ENCODE results near the gene UPP2.

UPP2 gene

DNA sequence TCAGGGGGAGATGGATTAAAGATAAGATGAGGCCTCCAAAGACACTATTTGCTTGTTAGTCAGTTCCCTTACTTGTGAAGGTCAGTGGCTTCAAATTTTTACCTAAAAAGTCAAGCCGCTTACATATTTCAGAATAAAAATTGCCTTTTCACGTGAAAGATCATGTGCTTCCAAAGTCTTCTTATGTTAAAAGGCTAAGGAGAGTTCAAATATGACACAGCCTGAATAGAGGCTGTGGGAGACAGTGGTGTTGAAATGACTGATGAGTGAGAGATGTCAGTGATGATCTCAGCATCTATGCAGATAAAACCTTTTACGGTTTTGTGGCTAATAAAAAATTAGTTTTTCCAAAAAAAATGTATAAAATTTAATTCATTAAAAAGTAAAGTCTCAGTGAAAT lies 40.5 kb downstream of the UPP2 start:
- DNase-seq (ENCODE audit: low read depth) = no peak

DNA sequence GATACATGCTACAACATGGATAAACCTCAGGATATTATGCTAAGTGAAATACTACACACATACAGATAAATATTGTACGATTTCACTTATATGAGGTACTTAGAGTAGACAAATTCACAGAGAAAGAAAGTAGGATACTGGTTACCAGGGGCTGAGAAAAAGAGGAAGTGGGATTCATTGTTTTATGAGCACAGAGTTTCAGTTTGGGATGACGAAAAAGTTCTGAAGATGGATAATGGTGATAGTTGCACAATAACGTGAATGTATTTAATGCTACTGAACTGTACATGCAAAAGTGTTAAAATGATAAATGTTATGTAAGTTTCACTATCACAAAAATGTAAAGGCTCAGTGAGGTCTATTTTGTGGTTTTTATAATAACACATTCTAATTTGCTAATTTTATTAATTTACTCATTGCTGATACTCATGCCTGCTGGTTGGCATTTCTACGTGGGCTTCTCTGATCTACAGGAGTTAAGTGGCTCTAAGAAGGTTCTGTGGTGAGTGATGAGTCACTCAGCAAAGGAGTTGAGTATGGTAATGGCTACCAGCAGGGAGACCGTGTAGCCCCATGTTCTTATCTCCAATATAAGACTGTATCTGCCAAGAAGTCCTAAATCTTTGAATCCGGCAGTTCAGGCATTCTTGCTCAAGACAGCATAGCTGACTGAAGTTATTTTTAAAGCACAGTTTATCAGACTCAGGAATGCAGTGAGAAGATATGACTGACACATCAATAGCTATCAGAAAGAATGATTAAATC lies 41.1 kb downstream of the UPP2 start:
- DNase-seq (ENCODE audit: low read depth) = no peak

- DNase-seq (ENCODE audit: low read depth) = no peak
These were observed 42.2 kb downstream of the UPP2 start for GRCh38 chr2:158143703-158144360.

DNA sequence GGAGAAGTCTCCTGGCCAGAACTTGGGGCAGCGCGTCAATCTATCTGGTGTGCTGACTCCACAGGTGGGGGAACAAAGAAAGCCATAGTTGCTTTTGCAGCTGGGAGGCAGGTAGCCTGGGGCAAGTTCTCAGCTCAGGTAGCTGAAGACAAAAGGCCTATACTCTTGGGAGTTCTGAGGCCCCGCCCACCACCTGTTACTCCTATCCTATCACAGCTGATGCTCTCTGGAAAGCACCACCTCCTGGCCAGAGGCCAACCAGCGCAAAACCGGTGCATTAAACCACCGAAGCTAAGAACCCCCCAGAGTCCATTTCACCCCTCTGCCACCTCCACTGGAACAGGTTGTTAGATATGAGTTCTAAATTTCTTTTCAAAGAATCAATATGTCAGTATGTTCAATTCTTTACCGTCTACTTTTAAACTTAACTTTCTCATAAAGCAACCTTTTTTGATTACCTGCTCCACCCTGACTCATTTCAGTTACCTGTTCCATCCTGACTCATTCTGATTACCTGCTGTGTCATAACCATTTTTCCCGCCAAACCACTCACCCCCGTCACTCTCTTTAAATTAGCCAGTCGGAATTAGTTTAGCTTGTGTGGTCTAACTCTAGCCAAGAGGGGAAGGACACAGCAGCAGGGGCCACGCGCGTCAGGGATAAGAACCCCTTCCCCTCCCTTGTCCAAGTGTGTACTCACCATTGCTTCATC lies 43.4 kb downstream of the UPP2 start:
- no peak for DNase-seq (ENCODE audit: low read depth)

GRCh38 chr2:158153270-158154015 lies 51.8 kb downstream of the UPP2 start:
- no peak for DNase-seq (ENCODE audit: low read depth)

DNA sequence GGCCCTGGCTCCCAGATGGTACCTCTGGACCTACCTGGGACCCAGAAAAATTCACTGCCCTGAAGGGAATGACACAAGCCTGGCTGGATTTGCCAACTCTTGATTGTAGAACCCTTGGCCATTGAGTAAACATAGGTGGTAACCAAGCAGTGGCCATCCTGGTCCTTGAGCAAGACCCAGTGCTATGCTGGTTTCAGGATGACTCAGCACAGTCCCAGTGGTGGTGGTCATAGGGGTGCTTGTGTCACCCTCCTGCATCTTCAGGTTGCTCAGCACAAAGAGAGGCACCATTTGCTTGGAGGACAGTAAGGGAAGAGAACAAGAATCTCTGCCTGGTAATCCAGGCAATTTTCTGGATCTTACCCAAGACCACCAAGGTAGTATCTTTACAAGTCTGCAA lies 52.9 kb downstream of the UPP2 start:
- no peak for DNase-seq (ENCODE audit: low read depth)

- DNase-seq (ENCODE audit: low read depth) = no peak
These were observed 71.0 kb downstream of the UPP2 start for GRCh38 chr2:158172719-158173118.

GRCh38 chr2:158174495-158174894 lies 72.8 kb downstream of the UPP2 start:
- no peak for DNase-seq (ENCODE audit: low read depth)

DNA sequence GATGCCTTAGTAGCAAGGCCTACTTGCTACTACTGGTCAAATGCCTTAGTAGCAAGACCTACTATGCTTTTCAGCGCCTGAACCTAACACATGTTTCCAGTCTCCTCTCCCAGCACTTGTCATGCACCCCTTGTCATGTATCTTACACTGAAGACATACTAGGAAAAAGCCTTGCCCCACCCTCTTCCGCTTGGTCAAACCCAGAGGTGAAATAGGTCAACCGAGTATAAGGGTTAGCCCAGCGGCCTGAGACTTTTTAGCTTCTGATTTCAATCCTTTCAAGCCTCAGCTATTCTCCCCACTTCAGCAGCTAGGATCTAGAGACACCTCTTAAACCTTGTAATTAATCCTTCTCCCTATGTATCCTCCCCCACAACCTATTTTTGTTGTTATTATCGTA lies 73.3 kb downstream of the UPP2 start:
- DNase-seq (ENCODE audit: low read depth) = no peak

DNA sequence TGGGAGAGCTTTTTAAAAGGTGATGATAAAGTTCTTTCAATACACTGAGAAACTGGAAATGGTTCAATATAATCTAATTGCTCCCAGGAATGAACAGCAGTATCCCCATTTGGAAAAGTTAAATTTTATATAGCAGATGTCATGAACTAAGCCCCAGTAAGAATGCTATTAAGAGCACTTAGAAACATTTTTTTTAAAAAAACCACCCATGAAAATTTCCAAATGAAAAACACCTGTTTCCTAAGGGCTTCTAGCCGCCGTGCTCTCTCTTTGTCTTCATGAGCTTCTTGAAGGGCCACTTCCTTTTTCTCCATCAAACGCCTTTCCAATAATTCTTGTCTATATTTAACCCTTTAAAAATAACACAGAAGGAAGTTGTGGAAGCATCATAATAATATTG lies 77.0 kb downstream of the UPP2 start:
- no peak for DNase-seq (ENCODE audit: low read depth)

DNA sequence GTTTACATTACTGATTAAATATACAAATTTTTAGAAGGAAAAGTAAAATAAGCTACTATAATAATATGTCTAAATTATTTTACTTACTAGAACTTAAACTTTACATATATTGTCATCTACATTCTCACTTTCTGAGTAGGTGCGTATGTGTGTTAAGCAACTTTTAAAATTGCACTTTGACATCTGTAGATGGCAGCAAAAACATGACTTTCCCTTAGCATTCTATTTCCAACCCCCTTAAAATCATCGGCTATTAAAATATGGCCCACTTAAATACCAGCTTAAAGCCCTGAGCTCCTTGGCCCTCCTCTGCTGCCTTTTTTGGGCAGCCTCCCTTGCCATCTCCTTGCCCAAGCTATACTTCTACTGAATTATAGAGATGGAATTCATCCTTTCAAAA lies 78.0 kb downstream of the UPP2 start:
- DNase-seq (ENCODE audit: low read depth) = no peak

DNA sequence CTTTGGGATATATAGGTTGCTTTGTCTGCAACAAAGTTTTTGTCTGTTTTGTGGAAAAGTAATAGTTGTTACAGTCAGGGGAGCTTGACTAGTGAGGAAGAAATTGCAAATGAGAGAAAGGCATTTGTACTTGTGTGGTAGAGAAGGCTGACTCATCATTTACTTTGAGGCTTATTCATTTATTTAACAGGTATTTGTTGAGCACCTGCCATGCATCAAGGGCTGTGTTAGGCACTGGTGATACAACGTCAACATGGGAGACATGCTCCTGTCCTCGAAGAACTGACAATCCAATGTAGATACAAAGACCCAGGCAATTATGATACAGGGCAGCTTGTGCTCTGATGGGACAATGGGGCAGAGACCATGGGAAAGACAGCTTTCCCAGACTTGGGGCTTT lies 79.5 kb downstream of the UPP2 start:
- DNase-seq (ENCODE audit: low read depth) = no peak

GRCh38 chr2:158182676-158183295 lies 81.1 kb downstream of the UPP2 start:
- no peak for DNase-seq (ENCODE audit: low read depth)

DNA sequence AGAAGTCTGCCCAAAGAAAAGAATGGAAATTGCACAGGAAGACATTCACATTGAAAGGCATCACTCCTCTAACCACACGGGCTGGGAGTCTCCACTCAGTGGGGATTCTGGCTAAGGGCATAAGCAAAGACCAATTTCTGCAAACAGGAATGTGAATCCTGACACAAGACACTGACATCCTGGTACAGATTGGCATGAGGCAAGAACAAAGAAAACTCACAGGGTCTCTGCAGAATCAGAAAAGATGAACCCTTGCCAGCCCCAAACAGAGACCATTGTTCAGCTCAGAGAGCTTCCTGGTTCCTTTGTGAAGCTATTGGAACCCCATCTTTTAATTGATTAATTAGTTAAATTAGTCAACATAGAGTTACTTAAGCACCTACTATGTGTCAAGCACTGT lies 82.3 kb downstream of the UPP2 start:
- no peak for DNase-seq (ENCODE audit: low read depth)

GRCh38 chr2:158184556-158185343 lies 83.1 kb downstream of the UPP2 start:
- no peak for DNase-seq (ENCODE audit: low read depth)
